ENCODE measurements around the gene PKP4. TPM values are rescaled to one million over a fixed set of nuclear protein-coding genes. Genes with fewer than 3 reads are reported as not detected.
"Not testable (repeated sequence)": the region's sequence is repeated elsewhere in the genome, so short reads cannot be mapped to it uniquely, and the experiment has no call there.

Gene PKP4
- total RNA-seq, 1 experiment from 2014 or later = 55.2 TPM

DNA sequence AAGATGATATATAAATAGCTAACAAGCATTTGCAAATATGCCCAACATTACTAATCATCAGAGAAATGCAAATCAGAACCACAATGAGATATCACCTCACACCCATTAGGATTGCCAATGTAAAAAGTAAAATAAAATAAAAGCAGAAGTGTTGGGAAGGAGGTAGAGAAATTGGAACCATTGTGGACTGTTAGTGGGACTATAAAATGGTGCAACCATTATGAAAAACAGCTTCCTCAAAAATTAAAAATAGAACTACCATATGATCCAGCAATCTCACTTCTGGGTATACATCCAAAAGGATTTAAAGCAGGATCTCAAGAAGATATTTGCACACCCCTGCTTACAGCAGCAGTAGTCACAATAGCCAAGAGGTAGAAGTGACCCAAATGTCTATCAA, 238.6 kb downstream of the PKP4 start (continued):
- TF ChIP-seq CTCF (IDR thresholded peaks at IDR 0.05 in 2 of 3, conservative IDR thresholded peaks at IDR 0.05 in 1 of 3; ENCODE audit: borderline replicate concordance in 1 of 3, insufficient read depth in 1 of 3, low read depth in 2 of 3, low read length in 2 of 3) = no peak
- TF ChIP-seq EZH2phosphoT487 (IDR thresholded peaks at IDR 0.05; ENCODE audit: borderline replicate concordance) = no peak
- no peak for TF ChIP-seq SP1 (IDR thresholded peaks at IDR 0.05; ENCODE audit: low read depth)
- TF ChIP-seq RAD21 (IDR thresholded peaks at IDR 0.05; ENCODE audit: low read depth) = no peak
- no peak for TF ChIP-seq MAX (IDR thresholded peaks at IDR 0.05)
- TF ChIP-seq EGR1 (IDR thresholded peaks at IDR 0.05; ENCODE audit: low read depth) = no peak

- CTCF ChIA-PET; POLR2A ChIA-PET; H3K9me3 ChIP-seq (ENCODE audit: control insufficient read depth in 1 of 2, insufficient read depth in 1 of 2, low read depth in 1 of 2, low read length in 2 of 2); DNase-seq (ENCODE audit: low read depth, low spot score); H3K27ac ChIP-seq (ENCODE audit: low read depth, low read length); ATAC-seq; H4K20me1 ChIP-seq (ENCODE audit: insufficient read depth); H3K36me3 ChIP-seq (ENCODE audit: control insufficient read depth in 1 of 2, insufficient read depth in 2 of 2, low read length in 2 of 2); H3K79me2 ChIP-seq (ENCODE audit: insufficient read depth, low read length); H3K4me3 ChIP-seq (replicated peaks in 1 of 2; ENCODE audit: low read depth in 1 of 2, low read length in 2 of 2); H3K9me2 ChIP-seq (ENCODE audit: insufficient read depth); H3K9ac ChIP-seq (ENCODE audit: low read length); BruUV-seq (replicated peaks); H3K4me2 ChIP-seq (ENCODE audit: low read length); H2AFZ ChIP-seq (ENCODE audit: low read depth, low read length, poor library complexity, severe bottlenecking); H3K4me1 ChIP-seq (ENCODE audit: control insufficient read depth in 1 of 2, insufficient read depth in 2 of 2, low read length in 2 of 2); intact Hi-C loops (cut with micrococcal nuclease); H3K27me3 ChIP-seq (ENCODE audit: insufficient read depth, low read length); RAD21 ChIA-PET (ENCODE audit: low non-redundant PET in 1 of 2, low total read pairs in 2 of 2, uncharacterized antibody in 2 of 2, unreplicated experiment in 2 of 2): not testable (repeated sequence)
Observed at GRCh38 chr2:158695744-158696143, 239.0 kb downstream of the PKP4 start.

GRCh38 chr2:158699323-158699722, 242.6 kb downstream of the PKP4 start:
- no peak for TF ChIP-seq YY1 (IDR thresholded peaks at IDR 0.05; ENCODE audit: extremely low read depth, insufficient replicate concordance, low read depth, low read length)
- TF ChIP-seq ZNF274 (IDR thresholded peaks at IDR 0.05; ENCODE audit: low read depth, low read length) = no peak
- no peak for TF ChIP-seq RAD21 (IDR thresholded peaks at IDR 0.05; ENCODE audit: low read depth)
- TF ChIP-seq POLR2A (IDR thresholded peaks at IDR 0.05; ENCODE audit: borderline replicate concordance, extremely low read depth, insufficient read depth, insufficient read length) = no peak
- TF ChIP-seq EGR1 (IDR thresholded peaks at IDR 0.05; ENCODE audit: low read depth) = no peak
- TF ChIP-seq MAX (IDR thresholded peaks at IDR 0.05) = no peak
- no peak for TF ChIP-seq EZH2 (IDR thresholded peaks at IDR 0.05)
- H2AFZ ChIP-seq (ENCODE audit: low read depth, low read length, poor library complexity, severe bottlenecking) = no peak overlapping the region
- H3K79me2 ChIP-seq (ENCODE audit: insufficient read depth, low read length) = no peaks in the 10 kb centered on the region
- ChIA-PET CTCF (no interaction called here), POLR2A (no interaction called here), RAD21 (ENCODE audit: low non-redundant PET in 1 of 2, low total read pairs in 2 of 2, uncharacterized antibody in 2 of 2, unreplicated experiment in 2 of 2) (no interaction called here)
- H3K27me3 ChIP-seq (ENCODE audit: insufficient read depth, low read length) = no peaks in the 10 kb centered on the region
- BruUV-seq (replicated peaks) = no TSS peak
- no peaks in the 10 kb centered on the region for H3K4me1 ChIP-seq (ENCODE audit: control insufficient read depth in 1 of 2, insufficient read depth in 2 of 2, low read length in 2 of 2)
- H3K4me2 ChIP-seq (ENCODE audit: low read length) = no peak overlapping the region
- H3K27ac ChIP-seq (ENCODE audit: low read depth, low read length) = no peak overlapping the region
- H3K9me2 ChIP-seq (ENCODE audit: insufficient read depth) = no peaks in the 10 kb centered on the region
- no peaks in the 10 kb centered on the region for H3K9me3 ChIP-seq (ENCODE audit: control insufficient read depth in 1 of 2, insufficient read depth in 1 of 2, low read depth in 1 of 2, low read length in 2 of 2)
- H4K20me1 ChIP-seq (ENCODE audit: insufficient read depth) = no peaks in the 10 kb centered on the region
- H3K36me3 ChIP-seq (ENCODE audit: control insufficient read depth in 1 of 2, insufficient read depth in 2 of 2, low read length in 2 of 2) = no peaks in the 10 kb centered on the region
- no peak for ATAC-seq
- intact Hi-C loops (cut with micrococcal nuclease) = no loop called here
- H3K9ac ChIP-seq (ENCODE audit: low read length) = no peak overlapping the region
- no peak overlapping the region for H3K4me3 ChIP-seq (replicated peaks in 1 of 2; ENCODE audit: low read depth in 1 of 2, low read length in 2 of 2)
- DNase-seq (ENCODE audit: low read depth, low spot score) = no peak

All from HCT116 (cell line).